Measurements from ENCODE around the gene BARX2.

Gene BARX2

DNA sequence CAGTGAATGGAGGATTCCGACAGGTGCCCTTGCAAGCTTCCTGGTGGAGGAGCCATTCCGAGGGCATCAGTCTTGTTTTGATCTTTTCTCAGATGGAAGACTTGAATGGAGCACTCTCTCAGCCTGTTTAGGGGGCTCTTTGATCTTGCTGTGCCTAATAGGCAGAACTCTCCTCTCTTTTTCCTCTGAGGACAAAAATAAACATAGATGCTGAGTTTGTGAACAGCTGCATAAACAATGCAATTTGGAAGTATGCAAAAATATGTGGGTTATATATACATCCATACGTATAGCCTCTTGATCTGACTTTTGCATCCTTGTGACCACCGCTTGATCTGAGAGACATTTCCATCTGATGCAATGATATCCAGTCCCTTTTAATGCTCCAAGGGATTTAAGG is 29.1 kb downstream of the BARX2 start:
- DNase-seq, result no peak

DNA sequence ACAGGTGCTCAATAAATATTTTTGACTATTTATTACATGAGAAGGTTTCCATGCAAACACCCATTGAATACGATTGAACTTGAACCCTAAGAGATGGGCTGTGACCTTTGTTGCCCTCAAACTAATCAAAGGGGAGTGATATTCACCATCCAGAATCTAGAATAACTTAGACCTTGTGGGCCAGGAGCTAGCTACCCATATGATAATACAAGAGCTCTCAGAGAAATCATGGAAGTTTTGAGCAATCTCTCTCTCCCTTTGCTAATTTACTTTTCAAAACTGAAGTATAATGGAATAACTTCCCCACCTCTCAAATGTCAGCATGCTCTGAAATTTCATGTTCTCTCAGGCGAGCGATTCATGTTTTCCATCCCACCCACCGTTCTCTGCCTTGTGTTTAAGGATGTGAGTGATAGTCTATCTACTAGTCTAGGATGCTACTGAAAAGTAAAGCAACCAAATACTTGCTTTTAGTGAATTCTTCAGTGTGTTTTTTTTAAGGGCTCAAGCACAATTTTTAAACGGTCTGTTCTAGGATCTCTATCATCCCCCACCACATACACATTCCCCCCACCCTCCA is 33.3 kb downstream of the BARX2 start:
- DNase-seq, result no peak

DNA sequence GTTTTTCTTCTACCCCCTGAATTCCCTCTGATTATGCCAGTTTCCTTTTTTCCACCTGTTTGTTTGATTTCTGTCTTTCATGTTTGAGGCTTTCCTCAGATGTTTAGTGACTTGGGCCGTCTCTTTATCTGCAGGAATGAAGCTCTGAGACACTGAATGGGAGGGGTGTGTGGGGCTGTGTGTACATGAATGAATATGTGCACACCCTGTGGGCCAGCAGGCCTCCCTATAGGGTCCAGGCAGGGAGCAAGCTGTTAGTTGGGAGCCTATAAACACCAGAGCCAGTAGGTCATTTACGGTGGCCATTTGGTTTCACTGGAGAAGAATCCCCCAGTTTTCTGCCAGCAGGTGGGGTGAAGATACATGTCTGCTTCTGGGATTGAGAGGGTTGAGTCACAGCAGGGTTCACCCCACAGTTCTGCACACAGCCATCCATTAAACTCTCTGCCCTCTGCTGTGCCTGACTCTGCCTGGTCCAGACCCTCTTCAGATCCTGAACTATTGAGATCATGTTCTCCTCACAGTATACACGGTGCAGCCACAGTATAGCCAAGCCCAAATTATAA is 34.8 kb downstream of the BARX2 start:
- DNase-seq, result no peak

DNA sequence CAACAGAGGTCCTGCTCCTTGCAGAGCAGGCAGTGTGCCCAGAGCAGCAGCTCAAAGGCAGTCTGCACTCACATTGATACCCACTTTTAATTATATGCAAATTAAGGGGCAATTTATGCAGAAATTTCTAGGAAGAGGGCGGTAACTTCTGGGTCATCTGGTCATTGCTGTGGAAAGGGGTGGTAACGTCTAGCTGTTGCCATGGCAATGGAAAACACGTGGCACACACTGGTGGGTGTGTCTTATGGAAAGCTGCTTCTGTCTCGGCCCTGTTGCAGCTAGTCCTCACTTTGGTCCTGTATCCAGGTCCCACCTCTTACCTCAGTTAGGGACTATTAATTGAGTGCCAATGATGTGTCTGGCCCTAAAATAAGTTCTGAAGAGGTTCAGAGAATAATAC is 36.8 kb downstream of the BARX2 start:
- no peak for DNase-seq

DNA sequence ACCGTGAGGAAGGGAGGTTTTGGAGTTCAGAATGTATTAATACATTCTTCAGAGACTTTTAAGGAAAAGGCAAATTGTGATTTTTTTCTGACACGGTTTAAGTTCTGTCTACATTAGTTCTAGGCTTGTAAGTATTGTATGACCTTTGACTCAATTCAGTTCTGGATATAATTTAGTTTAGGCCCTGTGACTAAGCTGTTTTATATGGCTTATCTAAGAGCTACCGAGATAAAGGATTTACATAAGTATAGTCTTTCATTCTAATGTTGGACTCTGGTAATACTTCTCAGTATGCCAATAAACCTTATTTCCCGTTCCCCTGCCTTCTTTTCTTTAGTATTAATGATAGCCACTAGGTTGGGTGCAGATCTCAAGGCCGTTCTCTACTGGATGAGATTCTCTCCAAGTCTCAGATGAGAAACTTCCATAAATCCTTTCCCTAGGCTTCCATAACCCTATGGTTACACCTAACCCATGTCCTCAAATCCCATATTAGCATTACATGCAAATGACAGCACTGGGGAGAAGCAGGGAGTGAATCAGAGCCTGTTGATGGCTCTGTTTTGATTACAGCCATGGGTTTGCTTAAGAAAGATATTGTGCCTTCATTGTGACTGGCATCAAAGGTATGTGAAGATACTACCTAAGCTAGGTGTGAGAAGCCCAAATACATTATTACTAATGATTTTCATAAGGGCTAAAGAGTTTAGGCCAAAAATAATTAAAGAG is 38.7 kb downstream of the BARX2 start:
- no peak for DNase-seq

DNA sequence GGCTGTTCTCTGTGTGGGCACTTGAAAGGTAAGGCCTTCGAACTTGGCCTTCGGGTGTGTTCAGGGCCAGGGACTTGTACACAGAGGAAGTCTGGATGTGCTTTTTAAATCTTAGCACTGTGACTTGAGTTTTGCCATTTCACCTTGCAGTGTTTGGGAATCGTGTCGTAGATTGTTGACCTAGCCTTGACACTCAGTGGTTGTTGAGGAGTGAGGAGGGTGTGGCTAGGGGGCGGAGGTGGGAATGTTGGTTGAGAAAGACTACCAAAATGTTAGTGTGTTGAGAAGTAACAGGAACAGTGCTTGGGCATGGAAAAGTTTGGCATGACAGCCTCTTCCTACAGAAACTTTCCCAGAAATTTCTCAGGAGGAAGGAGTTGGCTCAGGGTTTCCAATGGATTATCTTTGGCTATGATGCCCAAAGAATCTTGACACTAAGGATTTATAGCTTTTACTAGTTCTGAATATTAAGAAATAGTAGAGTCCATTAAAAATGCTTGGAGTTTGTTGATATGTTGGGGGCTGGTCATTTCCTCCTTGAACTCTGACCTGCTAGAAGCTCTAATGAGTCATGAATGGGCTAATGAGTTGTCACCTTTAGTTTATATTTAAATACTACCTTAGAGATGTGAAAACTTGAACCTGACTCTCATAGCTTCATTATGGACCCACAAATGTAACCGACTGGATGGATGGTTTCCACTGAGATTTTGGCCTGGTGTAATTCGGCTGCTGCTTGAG is 40.6 kb downstream of the BARX2 start:
- DNase-seq, result no peak

DNA sequence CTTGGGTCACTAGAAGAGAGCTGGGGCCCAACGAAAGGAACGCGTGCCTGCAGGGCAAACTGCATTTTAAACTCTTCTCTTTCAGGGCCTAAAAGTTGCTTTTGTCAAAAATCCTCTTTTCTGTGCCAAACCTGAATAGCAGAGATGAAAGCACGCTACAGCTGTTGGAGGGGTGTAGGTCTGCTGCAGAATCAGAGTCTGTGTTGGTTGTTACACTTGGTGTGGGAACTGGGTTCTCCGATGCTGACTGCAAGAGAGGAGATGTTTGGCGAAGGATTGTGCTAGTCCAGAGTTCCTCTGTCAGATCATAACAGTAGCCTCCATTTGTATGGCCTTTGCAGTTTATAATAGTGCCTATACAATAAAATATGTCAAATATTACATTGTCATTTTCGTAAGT is 41.8 kb downstream of the BARX2 start:
- DNase-seq, result no peak

DNA sequence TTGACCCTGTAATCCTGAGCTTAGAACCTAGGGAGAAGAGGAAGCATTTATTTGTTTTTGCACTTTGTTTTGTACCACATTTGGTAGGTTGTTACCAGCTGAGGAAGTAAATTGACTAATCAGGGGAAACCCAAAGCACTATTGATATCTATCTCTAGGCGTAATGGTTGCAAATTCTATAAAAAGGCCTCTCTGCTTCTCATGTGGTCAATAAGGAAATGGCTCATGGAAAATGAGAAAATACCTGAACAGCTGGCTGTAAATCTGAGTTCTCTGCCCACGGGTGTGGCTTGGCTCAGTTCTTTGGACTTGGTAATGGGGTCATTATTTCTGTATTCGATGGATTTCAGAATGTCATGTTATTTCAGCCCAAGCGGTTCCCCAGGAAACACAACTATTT is 42.4 kb downstream of the BARX2 start:
- DNase-seq, result peak; percentile 60

DNA sequence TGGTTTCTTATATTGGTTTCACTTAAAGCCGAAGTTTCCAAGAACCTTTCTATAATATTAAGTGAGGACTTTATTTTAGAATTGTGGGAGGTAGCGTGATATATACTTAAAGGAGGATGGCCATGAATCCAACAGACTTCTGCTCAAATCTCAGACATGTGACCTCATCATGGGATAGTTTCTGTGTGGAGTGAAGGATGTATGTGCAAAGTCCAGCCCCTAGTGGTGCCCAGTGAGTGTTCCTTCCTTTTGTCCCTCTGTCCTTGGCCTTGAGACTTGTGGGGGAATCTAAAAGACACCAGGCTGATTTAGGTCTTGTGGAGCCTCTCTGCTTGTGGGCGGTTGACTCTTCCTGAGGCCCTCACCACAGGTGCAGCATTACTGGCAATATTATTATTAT is 43.7 kb downstream of the BARX2 start:
- DNase-seq, result no peak

DNA sequence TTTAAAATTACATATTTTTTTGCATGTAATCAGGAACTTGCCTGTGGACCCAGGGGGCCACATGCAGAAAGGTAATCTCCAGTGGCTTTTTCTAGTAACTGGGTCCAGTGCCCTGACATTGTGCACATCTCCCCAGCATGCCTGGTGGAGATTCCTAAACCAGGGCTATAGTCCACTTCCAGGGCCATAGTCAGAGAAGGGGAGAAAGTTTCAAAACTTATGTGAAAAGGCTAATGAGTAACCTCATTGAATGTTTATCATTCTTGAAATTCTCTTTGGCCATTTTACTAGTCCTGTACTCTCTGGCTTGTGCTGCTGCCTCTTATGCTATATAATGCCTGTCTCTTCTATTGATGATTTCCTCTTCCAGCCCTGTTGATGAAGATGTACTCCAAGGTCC is 47.8 kb downstream of the BARX2 start:
- no peak for DNase-seq

DNA sequence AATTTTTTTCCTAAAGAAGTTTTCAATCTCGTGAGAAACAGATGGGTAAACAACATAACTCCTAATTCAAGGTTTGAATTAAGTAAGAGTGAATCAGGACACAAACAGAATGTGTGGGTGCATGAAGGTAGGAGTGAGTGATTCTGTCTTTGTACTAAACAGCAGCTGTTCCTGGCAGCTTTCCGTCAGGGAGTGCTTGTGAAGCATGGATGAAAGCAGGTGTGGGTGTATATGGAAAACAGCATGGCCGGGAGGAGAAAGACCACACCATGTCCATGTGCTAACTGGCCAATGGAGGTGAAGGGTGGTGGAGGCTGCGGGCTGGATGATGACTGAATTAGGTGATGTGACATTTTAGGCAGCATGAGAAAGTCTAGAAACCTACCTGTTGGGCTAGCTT is 49.6 kb downstream of the BARX2 start:
- DNase-seq, result no peak

DNA sequence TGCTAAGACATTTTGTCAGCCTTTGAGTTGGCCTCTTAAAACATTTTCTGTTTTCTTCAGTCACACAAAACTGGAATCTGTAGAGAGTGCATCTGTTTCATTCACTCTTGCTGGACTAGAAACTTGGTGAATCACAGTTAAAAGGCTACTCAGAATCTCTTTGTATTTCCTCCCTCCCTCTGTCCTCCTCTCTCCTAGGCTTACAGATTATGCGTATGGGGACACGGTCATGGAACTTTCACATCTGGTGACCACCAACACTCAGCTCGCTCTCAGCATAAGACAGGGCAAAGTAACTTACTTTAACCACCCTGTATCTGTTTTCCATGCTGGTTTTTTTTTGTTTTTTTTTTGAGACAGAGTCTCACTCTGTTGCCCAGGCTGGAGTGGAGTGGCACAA is 50.4 kb downstream of the BARX2 start:
- no peak for DNase-seq

DNA sequence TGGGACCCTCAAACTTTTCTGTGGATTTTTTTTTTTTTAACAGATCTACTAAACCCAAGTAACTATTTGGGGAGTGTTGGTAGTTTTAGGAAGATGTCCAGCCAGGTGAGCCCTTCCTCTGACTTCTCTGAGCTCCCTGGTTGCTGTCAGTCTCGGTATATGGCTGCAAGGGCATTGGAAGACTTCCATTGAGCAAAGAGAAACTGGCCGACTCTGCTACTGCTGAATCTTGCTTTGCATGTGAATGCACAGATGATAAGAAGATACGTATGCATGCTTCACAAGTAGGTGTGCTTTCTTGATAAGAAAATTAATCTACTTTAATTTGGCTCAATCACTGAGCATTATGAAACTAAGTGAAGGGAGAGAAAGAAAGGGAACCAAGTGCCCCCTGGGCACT is 51.1 kb downstream of the BARX2 start:
- no peak for DNase-seq

DNA sequence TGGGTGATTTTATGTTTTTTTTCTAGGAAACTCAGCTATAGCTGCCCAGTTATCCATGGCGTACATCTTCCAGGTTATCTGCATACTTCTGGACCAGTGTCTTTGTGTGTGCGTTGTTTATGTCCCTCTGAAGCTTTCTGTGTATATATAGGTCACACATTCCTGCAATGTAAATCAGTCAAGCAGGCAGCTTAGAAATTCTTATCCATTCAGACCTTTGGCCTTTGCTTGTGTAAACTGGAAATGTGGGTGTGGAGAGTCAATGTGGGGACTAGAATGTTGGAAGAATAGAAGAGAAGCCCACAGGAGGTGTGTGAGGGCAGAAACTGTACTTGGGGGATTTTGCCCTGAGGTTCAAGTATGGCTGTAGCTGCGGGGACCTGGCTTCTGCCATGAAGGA is 51.7 kb downstream of the BARX2 start:
- no peak for DNase-seq

DNA sequence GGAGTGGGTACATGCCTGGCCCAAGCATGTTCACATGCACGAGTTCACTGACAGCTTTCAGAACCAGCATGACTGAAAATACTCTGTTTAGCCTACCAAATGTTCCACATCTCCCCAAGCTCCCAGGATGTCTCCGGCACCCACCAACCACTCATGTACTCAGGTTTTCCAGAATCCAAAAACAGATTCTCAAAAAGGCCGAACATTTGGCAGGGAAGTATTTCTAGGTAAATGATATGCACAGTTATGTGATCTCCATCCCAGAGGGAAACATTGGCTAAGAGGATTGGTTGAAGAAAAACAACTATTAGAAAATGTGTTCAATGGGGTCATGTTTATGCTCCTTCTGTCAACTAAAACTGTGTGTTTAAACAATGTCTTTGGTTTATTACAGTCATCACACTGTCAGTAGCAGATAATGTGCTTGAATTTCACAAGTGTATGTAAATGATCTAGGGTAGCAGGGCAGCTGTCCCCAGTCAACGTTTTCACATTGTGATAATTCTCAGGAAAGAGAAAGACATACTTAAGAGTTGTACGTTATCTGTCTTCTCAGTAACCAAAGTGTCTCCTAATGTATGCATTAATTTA is 52.3 kb downstream of the BARX2 start:
- no peak for DNase-seq

DNA sequence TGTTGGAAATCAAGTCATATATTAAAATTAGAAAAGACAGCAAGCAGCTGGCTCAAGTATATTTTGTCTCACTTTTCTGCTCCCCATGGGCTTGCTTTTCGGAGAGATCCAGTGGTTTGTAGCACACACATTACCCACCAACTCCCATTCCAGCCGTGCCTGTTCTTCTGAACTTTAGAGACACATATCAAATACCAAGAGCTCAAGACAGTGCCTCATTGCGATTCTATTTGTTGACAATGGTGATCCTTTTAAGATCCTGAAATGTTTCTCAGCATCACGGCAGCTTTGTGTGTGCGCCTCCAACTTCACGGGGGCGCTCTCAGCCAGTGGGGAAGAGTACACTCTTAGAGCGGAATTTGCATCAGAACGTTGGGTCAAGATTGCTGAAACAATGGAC is 52.9 kb downstream of the BARX2 start:
- DNase-seq, result no peak

DNA sequence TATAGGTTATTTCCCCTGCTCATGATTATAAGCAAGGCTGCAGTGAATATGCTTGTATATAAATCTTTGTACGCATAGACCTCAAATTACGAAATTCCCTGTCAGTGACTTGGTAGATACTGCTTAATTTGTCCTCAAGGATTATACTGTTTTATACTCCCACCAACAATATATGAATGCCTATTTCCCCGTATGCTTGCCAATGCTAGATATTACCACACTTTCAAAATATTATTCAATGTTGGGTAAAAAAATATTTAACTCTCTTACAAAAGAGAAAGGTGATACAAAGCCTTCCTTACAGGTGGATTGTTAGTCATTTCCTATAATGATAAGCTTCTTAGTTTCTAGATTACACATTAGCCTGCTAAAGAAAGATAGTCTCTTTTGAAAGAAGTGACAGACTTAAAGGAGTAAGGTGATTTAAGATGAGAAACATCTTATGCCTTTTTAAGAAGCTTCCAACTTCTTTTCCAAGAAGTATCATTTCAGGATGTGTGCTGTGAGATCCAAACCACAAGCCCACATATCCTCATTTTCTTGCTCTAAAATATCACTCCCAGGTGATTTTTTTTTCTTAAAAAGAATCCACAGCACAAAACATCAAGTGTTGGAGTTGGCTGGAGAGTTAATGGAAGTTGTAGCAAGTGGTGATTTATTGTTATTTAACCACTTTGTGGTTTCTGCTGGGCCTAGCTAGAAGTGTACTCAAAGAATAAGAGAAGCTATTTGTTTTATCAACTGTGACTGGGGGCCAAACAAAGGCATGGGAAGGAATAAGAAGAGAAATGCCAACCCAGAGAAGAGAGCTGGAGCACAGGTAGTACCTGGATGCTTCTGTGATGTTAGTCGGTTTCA is 59.2 kb downstream of the BARX2 start:
- DNase-seq, result peak; percentile 23

DNA sequence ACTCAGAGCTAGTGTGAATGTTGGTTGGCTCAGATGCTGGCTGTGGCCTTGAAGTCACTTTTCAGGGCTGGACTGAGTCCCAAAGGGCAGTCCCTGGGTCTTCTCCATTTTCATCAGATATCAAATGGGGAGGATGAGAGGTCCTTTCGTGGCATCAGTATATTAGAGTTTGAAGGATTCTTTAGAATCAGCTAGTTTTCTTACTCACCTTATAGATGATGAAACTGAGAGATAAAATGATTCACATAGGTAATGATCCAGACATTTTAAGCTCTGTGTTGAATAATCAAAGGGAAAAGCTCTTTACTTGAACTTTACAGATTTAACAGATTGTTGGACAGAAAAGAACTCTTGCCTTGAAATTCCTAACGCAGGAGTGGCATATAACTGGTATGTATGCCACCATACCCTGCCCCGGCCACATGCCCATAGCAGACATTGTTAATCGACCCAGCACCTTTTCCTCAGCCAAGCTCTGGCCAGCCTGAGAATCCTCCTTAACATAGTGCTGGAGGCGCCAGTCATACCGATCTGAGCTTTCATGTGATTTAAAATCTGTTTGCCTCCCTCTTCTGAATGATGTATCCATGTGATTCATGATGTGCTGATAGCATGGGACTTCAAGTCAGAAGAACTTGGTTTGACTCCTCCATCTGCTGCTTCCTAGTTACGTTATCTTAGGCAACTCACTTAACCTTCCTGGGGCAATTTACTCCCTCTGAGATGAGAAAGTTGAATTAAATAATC is 60.0 kb downstream of the BARX2 start:
- no peak for DNase-seq

DNA sequence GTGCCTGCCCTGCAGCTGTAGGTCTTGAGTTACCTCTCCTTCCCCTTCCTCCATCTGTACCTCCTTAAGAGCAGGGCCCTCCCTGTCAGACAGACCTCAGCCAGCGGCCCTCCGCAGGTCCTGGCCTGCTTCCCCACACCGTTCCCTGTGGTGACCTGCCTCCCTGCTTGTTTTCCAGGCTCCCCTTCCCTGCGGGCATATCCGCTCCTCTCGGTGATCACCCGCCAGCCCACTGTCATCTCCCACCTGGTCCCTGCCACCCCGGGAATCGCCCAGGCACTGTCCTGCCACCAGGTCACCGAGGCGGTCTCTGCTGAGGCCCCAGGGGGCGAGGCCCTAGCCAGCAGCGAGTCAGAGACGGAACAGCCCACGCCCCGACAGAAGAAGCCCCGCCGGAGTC is 60.9 kb downstream of the BARX2 start:
- no peak for DNase-seq

DNA sequence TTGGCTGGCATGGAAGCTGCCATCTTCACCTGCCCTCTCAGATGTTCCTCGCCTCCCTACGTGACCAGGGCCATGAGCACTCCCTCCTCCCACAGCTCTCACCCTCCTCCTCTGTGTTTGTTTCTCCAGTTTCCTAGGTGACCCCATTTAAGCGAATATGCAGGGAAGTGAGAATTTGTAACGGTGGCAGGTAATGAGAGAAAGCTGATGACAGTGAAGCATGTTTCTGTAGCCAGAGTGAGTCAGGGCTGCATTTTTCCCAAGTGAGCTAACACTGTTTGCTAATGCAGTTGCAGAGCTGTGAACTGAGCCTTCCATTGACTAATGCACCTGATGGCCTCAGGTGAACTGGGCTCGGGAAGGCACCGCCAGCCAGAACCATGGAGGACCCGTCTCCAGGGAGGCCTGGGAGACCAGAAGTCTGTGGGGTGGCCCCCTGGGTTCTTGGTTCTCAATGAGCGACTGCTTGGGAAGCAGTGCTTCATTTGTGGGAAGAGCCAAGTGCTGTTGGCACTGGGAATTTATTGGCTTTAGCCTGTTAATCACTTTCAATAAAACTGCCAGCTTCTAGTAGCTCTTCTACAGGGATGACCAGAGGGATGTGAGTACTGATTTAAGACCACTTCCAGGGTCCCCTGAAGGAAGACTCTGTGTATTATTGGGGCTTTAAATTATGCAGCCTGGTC is 64.5 kb downstream of the BARX2 start:
- no peak for DNase-seq

DNA sequence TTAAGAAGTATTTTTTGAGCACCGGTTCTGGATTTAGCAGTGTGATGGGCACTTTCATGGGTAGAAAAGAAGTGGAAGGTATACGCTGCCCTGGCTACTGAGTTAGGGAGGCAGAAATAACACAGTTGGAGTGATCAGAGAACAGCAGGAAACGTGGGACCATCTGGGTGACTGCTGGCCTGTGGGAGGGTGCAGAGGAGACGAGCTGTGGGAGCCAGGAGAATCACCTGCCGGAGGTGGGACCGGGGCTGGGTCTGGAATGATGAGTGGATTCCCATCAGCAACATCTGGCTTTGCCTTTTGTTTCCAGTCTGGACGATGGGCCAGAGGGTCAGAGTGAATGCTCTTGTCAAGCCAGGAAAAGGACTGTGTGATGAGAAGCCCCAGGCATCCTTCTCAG is 66.5 kb downstream of the BARX2 start:
- DNase-seq, result no peak

Measured in activated CD4-positive, alpha-beta T cell treated with anti-CD3 and anti-CD28 coated beads, Interleukin-10, Interleukin-2, amounts not matched to agents 100 ng/mL and 50 ng/mL, durations not matched to agents 16 hours and 8 hours (primary cell).